T follicular helper cell (primary cell): ENCODE data around the gene EEPD1.

Experiments used
- DNase-seq: peaks from one replicate; pipeline ENCODE4 v3.0.0-alpha.2; 2020; ENCODE audit warnings: low read depth

The EEPD1 gene

DNA sequence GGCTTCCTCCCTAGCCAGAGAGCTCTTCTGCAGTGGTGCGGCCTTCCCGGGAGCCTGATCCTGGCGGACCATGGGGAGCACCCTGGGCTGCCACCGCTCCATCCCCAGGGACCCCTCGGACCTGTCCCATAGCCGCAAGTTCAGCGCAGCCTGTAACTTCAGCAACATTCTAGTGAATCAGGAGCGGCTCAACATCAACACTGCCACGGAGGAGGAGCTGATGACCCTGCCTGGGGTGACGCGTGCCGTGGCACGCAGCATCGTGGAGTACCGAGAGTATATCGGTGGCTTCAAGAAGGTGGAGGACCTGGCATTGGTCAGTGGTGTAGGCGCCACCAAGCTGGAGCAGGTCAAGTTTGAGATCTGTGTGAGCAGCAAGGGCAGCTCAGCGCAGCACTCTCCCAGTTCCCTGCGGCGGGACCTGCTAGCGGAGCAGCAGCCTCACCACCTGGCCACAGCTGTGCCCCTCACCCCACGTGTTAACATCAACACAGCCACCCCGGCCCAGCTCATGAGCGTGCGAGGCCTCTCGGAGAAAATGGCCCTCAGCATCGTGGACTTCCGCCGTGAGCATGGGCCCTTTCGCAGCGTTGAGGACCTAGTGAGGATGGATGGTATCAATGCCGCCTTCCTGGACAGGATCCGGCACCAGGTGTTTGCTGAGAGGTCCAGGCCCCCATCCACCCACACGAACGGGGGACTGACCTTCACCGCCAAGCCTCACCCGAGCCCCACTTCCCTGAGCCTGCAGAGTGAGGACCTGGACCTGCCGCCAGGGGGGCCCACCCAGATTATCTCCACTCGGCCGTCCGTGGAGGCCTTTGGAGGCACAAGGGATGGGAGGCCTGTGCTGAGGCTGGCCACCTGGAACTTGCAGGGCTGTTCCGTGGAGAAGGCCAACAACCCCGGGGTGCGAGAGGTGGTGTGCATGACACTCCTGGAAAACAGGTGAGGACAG, 1.5 kb downstream of the EEPD1 start:
- DNase-seq: no peak

DNA sequence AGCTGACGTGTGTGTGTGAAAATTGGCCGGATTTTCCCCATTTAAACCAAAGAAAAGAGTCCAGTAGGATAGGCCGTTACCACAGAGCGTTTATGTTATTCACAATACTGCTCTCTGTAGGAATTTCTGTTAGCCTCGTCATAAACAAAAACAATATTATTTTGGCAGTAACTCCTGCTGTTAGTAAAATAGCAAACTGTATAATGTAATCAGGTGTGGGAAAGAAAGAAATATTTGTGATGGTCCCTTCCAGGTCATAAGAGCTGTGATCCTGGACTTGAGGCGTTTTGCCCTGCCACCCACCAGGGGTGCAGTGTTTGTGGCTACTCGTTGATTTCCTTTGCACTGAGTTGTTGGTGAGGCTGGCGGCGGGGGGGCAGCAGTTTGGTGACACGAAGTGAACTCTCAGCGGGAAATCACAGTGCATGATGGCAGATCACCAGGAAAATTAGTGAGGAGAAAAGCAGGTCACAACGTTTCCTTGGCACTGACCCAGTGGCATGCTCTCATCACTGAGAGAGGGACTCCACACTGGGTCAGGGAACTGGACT, 2.8 kb downstream of the EEPD1 start:
- no peak for DNase-seq

DNA sequence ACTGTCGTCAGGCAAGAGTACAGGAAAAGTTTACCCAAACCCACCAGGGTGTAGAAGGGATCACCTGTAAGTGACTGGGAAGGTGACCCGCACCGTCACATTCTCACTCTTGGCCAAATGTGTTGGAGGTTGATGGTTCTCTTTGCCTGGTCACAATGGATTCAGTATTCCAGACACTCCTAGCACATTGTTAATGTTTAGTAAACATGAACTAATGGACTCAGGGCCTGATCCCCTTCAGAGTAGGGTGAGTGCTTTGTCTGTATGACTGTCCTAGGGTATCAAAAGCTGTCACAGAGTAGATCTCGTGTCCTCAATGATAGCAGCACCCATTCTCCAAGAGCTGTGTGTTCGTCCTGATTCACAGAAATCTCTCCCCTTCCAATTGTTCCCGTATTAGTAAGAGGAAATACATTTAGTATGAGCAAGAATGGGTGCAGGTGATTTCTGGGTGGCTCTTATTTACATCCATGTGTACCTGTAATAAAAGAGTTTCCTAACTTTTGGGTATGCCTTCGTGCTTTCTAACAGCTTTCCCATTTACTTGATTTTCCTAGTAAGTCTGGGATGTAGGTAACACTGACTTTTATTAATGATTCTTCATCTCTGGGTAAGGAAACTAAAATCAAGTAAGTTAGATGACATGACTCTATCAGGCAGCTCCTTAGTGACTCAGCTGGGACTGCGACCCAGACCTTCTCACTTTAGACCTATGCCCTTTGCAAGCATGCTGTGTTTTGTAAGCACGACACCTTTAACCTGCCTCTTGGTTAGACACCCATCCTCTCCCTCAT, 4.7 kb downstream of the EEPD1 start:
- DNase-seq: no peak

DNA sequence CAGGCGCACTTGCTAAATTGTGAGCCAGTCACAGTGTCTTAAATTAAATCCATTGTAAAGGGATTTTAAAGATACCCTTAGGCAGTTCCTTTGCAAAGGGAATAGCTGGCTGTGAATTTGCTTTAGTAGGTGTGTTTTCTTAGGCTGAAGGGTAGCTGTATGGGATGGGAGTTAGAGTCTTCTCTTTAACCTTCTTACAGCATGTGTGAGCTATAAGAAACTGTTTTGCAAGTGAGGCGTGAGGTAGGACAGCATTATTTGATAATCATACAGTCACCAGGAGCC, 5.2 kb downstream of the EEPD1 start:
- DNase-seq: no peak

DNA sequence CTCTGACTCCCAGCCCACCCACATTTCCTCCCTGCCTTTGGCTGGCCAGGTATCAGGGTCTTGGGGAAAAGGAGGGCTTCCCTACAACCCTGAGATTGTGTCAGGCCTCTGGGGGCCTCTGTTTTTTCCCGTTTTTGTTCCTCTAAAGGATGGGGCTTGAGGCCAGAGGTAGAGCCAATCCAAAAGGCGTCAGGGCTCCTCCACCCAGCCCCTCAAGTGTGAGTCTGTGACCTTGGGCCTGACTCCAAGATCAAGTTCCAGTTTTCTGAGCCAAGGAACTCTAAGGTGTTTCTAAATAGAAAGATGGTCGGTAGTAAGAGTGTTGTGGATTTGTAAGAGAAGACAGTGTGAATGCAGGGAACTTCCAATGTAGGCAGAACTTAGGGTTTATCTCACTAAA, 6.6 kb downstream of the EEPD1 start:
- no peak for DNase-seq

DNA sequence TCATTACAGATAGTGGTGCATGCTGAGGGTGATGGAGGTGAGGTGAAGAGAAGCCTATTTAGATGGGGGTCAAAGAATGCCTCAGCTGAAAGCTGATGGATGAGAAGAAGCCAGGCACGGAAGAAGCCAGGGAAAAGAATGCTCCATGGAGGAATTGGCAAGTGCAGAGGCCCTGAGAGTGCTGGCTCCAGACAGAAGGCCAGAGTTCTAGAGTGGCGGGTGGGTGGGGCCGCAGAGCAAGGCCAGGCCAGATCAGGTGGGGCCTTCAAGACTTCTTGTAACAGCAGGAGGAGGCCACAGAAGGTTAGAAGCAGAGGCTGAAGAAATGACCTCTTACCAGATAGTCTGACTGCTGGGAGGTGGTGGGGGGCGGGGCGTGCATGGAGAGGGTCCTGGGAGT, 7.3 kb downstream of the EEPD1 start:
- no peak for DNase-seq

DNA sequence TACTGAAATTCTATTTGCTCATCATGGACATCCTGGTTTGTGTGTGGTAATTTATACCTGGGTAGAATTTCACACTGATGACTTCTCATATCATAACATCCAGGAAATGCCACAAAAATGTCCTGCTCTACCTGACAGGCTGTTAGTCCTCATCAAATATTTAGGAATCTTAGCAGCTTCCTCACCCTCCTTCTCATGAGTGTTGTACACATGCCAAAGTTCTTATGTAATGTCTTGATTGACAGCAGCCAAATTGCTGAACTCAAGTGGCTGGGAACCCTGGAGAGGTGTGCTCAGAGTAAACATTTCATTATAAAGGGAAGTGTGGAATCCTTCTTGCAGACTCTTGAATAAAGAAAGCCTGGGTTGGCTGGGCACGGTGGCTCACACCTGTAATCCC, 8.9 kb downstream of the EEPD1 start:
- no peak for DNase-seq

DNA sequence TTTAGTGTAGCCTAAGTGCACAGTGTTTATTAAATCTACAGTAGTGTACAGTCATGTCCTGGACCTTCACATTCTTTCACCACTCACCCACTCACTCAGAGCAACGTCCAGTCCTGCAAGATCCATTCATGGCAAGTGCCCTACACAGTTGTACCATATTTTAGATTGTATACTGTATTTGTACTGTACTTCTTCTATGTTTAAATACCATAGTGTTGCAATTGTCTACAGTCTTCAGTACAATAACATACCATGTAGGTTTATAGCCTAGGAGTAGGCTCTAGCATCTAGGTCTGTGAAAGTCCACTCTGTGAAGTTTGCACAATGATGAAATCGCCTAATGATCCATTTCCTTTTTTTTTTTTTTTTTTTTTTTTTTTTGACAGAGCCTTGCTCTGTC, 12.0 kb downstream of the EEPD1 start:
- DNase-seq: no peak

DNA sequence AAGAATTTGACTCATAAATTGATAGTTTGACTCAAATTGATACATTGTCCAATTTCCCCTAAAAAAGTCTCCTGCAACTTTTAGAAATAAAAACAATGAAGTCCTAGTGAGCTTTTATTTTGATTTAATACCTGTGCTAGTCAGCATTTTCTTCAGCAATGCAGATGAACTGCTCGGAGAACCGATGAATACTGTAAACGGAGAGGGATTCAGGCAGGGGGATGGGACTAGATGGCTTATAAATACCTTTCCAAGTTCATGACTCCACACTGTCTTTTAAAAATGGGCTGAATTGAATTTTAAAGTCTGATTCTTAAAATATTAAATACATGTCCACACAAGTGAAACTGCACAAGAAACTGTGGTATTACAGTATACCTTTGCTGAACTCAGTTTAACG, 12.7 kb downstream of the EEPD1 start:
- DNase-seq: no peak

DNA sequence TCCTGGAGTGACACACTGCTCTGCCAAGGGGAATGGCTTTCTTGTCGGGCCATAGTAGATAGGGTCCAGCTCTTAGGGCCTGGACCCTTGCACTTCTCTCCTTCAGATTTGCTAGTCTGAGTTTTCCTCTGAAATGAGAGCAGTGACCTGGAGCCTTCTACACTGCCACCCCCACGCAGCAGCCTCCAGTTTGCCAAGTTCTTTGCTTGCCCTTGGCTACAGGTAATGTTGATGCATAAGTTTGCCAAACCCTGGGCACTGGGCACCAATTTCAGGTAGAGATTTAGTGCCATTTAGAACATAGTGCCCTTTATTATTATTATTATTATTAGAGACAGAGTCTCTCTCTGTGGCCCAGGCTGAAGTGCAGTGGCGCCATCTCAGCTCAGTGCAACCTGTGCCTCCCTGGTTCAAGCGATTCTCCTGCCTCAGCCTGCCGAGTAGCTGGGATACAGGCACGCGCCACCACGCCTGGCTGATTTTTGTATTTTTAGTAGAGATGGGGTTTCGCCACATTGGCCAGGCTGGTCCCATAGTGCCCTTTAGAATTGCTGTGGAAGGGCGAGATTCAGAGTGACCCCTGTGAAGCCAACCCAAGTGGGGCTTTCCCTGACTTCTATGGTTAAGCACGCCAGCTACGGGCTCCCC, 14.5 kb downstream of the EEPD1 start:
- no peak for DNase-seq

DNA sequence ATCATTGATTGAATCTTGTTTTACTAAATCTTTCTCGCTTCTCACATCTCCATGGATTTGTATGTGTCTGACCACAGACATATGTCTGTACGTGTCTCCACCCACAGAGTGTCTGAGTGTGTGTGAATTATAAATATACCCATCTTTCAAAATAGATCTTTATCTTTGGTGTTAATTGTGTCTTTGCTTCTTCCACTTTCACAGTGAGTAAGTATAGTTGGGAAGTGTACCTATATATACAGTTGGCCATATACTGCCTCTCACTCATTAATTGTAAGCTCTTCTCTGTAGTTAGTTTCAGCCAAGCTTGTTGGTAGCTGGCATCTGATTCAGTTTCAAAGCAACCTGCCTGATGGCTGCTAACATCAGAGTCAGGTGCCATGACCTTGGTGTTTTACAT, 18.4 kb downstream of the EEPD1 start:
- no peak for DNase-seq

DNA sequence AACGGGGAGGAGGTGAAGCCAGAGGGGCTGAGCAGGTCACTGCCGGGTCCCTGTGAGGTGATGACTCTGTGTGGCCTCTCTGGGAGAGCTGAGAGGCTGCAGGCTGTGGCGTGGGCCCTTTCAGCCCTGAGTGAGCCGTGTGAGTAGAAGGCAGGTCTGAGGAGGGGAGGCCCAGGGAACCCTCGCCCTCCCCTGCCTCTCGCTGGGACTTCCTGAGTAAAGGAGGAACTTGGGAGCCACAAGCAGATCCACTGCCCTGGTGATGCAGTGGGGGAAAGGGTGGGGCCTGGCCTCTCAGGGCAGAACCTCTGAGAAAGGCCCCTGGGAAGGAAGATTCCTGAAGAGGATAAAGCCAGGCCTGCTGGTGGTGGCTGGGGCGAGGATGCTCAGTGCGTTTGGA, 22.8 kb downstream of the EEPD1 start:
- DNase-seq: no peak

DNA sequence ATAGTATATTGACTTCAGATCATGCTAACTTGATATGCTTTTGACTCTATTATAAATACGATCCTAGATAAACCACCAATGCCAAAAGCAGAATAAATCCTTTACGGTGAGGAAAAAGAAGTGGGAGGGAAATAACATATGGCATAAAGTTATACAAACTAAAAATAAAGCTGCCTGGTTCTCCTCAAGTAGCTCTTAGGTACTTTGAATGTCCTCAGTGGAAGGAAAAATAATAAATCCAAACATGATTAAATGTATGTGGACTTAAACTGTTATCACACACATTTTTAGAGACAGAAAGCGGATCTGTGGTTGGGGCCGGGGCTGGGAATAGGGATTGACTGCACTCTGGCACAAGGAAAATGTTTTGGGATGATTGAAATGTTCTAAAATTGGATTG, 23.6 kb downstream of the EEPD1 start:
- no peak for DNase-seq

DNA sequence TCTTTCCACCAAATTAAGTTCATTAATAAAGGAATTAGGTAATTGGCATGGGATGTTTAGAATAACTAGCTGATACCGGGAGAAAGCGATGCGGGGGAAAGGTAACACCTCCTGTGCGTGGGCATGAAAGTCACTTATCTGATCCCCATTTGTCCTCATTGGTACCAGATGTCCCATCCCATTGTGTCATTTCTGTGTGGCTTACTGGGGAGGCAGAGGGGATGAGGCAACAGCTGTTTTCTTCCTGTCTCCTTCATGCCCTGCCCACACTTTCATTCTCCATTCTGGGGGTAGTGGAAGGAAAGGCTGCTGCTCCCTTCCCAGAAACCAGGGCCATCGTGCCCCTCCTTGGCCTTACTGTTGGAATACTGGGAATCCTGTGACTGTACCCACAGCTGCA, 27.1 kb downstream of the EEPD1 start:
- no peak for DNase-seq

DNA sequence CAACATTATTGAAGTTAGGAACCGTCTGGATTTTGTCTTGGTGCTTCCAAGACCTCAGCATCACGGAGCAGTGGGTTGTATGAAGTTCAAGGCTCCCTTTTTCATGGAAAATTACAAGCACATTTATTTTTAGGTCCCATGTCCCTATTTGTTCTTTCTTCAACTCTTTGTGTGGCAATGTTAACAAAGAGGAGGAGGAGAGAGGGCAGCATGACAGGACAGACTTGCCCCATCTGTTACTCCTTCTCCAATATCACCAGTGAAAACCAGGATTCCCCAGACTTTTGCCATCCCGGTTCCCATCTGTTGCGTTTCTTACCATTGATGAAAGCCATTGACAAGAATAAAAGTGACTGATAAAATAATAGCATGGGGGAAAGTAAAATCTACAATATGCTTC, 28.6 kb downstream of the EEPD1 start:
- DNase-seq: no peak

DNA sequence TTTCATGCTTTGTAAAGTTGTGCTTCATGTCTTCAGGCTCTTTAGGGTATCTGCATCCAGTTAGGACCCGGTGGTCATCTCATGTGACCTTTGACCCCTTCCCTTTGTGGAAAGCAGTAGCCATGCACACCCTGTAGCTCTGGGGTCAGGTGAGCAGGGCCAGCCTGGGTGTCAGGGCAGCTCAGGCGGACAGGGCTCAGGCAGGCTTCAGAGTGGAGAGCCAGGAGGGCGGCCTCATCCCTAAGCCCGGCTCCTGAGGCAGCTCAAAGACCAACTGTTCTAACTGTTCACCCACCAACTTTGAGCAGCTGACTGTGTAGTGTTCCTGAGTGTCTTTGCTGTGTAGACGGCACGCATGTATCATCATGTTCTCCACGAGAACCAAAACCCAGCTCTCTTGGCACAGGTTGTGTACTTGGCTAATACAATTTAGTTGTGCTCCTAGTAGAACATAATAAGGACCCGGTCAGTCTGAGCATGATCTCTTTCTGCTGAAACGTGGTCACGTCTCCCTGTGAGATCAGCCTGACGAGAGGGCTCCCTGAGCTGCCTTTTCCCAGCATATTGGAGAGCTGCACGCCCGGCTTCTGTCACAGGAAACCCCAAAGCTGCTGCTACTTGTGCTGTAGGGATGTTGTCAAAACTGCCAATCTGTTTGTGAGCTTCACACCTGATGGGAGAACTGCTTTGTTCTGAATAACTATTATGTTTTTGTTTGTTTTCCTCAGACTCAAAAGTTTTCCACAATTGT, 30.0 kb downstream of the EEPD1 start:
- no peak for DNase-seq

DNA sequence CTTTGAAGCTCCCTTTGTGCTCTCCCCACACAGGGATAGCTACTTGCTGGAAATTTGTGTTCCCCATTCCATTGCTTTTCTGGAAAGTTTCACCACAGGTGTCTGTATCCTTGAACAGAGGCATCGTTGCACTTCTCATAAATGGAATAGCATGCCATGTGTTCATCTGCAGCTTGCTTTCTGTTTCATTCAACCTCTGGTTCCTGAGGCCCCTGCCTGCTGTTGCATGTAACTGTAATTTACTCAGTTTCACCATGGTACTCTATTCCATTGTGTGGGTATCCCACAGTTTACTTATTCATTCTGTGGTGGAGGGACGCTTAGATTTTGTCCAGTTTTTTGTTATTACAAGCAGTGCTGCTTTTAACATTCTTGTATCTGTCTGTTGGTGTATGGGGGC, 32.0 kb downstream of the EEPD1 start:
- no peak for DNase-seq

DNA sequence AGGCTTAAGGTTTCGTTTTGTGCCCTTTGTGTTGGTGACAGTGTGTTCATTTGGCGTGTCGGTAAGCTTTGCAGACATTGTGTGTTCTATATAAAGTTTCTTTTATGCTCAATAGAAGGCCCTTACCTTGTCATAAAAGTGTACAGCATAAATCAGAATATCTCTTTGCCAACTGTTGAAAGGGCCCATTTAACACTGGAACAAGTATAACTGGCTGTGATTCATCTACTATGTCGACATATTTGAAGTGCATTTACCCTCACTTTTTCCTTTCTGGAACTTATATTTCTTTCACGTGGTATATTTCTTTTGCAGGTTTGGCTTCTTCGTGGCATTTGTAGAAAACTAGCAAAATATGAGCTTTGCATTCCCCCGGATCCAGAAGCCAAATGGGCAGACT, 32.7 kb downstream of the EEPD1 start:
- DNase-seq: no peak

DNA sequence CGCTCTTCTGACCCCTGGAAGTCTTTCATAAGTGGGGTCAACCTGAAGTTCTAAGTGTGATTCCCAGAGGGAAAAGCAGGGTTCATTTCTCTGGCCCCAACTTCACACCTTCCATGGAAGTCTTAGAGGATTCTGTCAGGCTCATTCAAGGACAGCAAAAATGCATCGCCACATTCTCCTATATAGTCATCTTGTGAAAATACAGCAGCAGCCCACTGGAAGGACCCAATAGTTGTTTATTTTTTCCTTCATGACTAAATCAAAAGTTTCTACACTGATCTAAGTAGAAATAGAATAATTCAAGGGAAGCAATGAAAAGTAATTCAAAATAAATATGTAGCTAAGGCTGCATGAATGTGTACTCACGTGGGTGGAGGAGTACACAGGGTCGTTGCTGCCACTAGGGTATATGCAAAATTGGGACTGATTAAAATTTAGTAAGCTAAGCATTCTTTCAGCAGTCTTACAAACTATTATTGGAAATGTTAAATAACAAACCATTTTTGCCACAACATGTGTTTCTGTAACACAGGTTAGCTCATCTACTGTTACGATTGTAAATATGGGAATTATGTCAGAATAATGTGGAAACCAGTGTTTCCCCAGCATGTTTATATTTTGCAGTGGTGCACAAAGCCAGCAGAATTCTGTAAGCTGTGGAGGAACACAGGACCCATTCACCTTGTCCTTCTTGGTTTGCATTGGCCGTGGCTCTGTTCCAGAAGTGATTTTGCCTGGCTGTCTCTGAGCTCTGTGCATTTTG, 33.5 kb downstream of the EEPD1 start:
- DNase-seq: no peak

DNA sequence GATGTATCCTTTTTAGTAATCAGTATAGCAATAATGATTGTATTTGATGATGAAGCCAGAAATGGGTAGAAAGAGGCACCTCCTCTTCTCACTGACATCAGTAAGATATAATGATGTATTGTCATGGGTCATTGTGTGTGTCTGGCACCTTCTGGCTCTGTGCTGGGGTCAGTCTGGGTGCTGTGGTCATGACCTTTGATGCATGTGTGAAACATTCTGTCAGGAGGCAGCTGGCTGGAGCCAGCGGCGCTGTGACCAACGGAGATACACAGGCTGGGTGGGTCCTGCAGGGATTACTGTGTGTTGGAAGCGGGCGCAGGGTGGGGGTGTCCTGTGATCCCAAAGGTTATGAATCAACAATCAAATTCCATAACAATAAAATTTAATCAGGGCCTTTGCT, 35.2 kb downstream of the EEPD1 start:
- DNase-seq: no peak

DNA sequence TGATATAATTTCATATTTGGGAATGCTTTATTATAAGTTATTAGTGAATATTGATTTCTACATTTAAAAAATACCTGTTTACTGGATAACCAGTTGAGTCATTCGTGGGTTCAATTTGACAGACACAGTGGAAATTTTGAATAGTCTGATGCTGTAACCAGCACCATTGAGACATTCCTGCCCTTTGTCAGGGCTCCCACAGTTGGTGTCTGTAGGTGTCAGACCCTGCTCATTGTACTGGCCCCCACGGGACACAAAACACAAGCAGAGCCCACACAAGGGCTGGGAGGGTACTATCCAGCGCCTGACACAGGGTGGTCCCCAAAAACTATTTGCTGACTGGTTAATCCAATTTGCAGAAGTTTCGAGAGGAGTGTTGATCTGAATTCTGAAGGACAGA, 35.9 kb downstream of the EEPD1 start:
- DNase-seq: no peak
